Loucy (cell line): Measurements from ENCODE around the gene FZD4.
"Not testable (repeated sequence)": the region's sequence is repeated elsewhere in the genome, so short reads cannot be mapped to it uniquely, and the experiment has no call there.

ENCODE experiments used
- H2AFZ ChIP-seq: fragments of 200-600 bp; sonication (generic); 2 replicates; pipeline ENCODE4 v1.6.0; 2016; ENCODE audit warnings: antibody characterized with exemption, mild to moderate bottlenecking, low read length, moderate library complexity
- H3F3A ChIP-seq: fragments of 200-600 bp; 2 replicates; pipeline ENCODE4 v1.6.0; 2016; ENCODE audit warnings: antibody characterized with exemption, low read depth, mild to moderate bottlenecking
- H3K27me3 ChIP-seq: fragments of 200-600 bp; sonication (generic); 2 replicates; pipeline ENCODE4 v1.6.1; 2014; ENCODE audit warnings: low read length, mild to moderate bottlenecking; ENCODE audit not compliant: insufficient read depth, poor library complexity, severe bottlenecking
- H3K36me3 ChIP-seq: fragments of 200-600 bp; sonication (generic); 2 replicates; pipeline ENCODE4 v1.6.1; 2016; ENCODE audit warnings: low read length; ENCODE audit not compliant: insufficient read depth
- H3K4me1 ChIP-seq: fragments of 200-600 bp; sonication (generic); 2 replicates; pipeline ENCODE4 v1.5.1; 2014; ENCODE audit warnings: low read length, mild to moderate bottlenecking; ENCODE audit not compliant: insufficient read depth, poor library complexity, severe bottlenecking
- H3K4me2 ChIP-seq: fragments of 200-600 bp; sonication (generic); 2 replicates; pipeline ENCODE4 v1.6.0; 2014; ENCODE audit warnings: antibody characterized with exemption, low read length, low read depth, mild to moderate bottlenecking; ENCODE audit not compliant: poor library complexity, severe bottlenecking
- H3K4me3 ChIP-seq: fragments of 200-600 bp; sonication (generic); 2 replicates; pipeline ENCODE4 v1.5.1; 2014; ENCODE audit warnings: low read length, mild to moderate bottlenecking, mixed read lengths; ENCODE audit not compliant: poor library complexity, severe bottlenecking
- H3K79me2 ChIP-seq: fragments of 200-600 bp; sonication (generic); 2 replicates; pipeline ENCODE4 v1.6.1; 2014; ENCODE audit warnings: low read length; ENCODE audit not compliant: insufficient read depth
- H3K9ac ChIP-seq: fragments of 200-600 bp; sonication (generic); 2 replicates; pipeline ENCODE4 v1.6.0; 2014; ENCODE audit warnings: mild to moderate bottlenecking, low read depth, low read length, moderate library complexity; ENCODE audit not compliant: poor library complexity, severe bottlenecking
- H3K9me2 ChIP-seq: fragments of 200-600 bp; sonication (generic); replicated peaks from 2 replicates; pipeline ENCODE4 v1.6.1; 2016; ENCODE audit warnings: low read depth, low read length, mixed read lengths
- H3K9me3 ChIP-seq: fragments of 200-600 bp; sonication (generic); 2 replicates; pipeline ENCODE4 v1.6.1; 2014; ENCODE audit warnings: mild to moderate bottlenecking, antibody characterized with exemption, low read length, low read depth; ENCODE audit not compliant: insufficient read depth
- H4K20me1 ChIP-seq: fragments of 200-600 bp; sonication (generic); 2 replicates; pipeline ENCODE4 v1.6.0; 2014; ENCODE audit warnings: antibody characterized with exemption, low read length, mild to moderate bottlenecking; ENCODE audit not compliant: insufficient read depth, poor library complexity, severe bottlenecking
- EZH2phosphoT487 ChIP-seq: fragments of 200-600 bp; IDR thresholded peaks from 2 replicates; pipeline ENCODE4 v1.6.1; 2018; ENCODE audit warnings: antibody characterized with exemption, mild to moderate bottlenecking, moderate library complexity, borderline replicate concordance
- TF ChIP-seq, protein P1 (sequence below): fragments of 200-600 bp; sonication (generic); conservative IDR thresholded peaks from 2 replicates; pipeline ENCODE4 v1.5.1; 2014; ENCODE audit warnings: mild to moderate bottlenecking, antibody characterized with exemption, low read length

Gene FZD4

DNA sequence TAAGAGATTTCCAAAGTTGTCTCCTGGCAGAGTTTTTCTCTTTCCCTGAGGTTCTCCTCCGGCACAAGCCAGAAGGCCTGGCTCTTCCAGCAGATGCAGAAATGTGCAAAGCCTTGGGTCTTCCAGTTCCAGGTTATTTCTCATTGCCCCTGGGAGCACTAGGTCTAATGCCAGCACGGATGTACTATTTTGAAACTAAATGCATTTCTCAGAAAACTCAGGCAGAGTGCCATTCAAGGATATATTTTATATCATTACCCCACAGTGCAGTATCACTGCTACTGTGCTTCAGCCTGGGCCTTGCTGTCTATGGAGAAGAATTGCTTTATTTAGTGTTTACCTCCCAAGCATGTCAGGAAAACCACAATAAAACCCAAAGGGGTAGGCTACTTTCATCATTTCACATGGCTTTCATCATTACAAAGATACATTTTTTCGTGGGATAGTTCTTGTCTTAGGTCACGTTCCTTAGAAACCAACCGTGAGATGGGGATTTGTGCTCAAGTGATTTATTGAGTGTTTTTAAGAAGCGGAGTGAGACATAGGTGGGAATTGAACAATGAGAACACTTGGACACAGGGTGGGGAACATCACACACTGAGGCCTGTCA, 22.4 kb upstream of the FZD4 start:
- Histone ChIP-seq H3K4me1 (no peaks in the 10 kb centered on the region), H3K9me2 (no peaks in the 10 kb centered on the region), H3K9me3 (peaks cover 4% of the 10 kb centered on the region), H3K79me2 (no peaks in the 10 kb centered on the region), H3K4me2 (no peak overlapping the region), H3K9ac (no peak overlapping the region), H3K4me3 (no peak overlapping the region), H2AFZ (no peak overlapping the region), H4K20me1 (no peaks in the 10 kb centered on the region), H3F3A (no peaks in the 10 kb centered on the region), H3K36me3 (no peaks in the 10 kb centered on the region), H3K27me3 (no peaks in the 10 kb centered on the region)
- TF ChIP-seq, protein P1, sequence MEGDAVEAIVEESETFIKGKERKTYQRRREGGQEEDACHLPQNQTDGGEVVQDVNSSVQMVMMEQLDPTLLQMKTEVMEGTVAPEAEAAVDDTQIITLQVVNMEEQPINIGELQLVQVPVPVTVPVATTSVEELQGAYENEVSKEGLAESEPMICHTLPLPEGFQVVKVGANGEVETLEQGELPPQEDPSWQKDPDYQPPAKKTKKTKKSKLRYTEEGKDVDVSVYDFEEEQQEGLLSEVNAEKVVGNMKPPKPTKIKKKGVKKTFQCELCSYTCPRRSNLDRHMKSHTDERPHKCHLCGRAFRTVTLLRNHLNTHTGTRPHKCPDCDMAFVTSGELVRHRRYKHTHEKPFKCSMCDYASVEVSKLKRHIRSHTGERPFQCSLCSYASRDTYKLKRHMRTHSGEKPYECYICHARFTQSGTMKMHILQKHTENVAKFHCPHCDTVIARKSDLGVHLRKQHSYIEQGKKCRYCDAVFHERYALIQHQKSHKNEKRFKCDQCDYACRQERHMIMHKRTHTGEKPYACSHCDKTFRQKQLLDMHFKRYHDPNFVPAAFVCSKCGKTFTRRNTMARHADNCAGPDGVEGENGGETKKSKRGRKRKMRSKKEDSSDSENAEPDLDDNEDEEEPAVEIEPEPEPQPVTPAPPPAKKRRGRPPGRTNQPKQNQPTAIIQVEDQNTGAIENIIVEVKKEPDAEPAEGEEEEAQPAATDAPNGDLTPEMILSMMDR, result no peak
- no peak for TF ChIP-seq EZH2phosphoT487

DNA sequence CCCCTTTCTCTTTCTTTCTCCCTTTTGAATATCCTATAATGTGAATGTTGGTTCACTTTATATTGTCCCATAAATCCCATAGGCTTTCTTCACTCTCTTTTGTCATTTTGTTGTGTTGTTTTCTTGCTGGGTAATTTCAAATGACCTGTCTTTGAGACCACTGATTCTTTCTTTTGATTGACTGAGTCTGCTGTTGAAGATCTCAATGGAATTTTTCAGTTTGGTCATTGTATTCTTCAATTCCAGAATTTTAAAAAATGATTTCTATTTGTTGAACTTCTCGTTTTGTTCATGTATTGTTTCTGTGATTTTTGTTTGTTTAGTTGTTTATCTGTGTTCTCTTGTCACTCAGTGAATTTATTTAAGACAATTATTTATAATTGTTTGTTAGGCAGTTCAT, 17.5 kb upstream of the FZD4 start:
- Histone ChIP-seq H4K20me1 (no peaks in the 10 kb centered on the region), H3K79me2 (no peaks in the 10 kb centered on the region), H3K4me2 (no peak overlapping the region), H2AFZ (no peak overlapping the region), H3K27me3 (no peaks in the 10 kb centered on the region), H3F3A (no peaks in the 10 kb centered on the region), H3K9me2 (no peaks in the 10 kb centered on the region), H3K9ac (no peak overlapping the region), H3K4me1 (no peaks in the 10 kb centered on the region), H3K36me3 (no peaks in the 10 kb centered on the region), H3K4me3 (no peak overlapping the region), H3K9me3 (peaks cover 4% of the 10 kb centered on the region)
- TF ChIP-seq, protein P1, result no peak
- no peak for TF ChIP-seq EZH2phosphoT487

DNA sequence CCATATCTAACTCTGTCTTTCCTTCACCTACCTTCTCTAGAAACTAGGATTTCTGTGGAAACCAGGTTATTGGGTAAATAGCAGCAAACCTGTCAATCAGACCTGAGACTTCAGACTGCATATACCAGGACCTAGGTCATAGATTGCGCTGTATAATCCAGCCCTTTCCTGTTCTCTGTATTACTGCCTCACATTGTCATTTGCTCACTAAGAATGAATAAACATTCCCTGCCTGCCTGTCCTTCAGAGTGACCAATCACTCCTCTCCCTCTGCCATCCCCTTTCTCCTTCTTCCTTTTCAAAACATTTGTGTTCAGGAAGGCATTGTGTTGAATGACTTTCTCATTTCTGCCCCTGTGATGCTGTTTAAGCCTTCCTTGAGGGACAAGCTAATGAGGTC, 14.1 kb upstream of the FZD4 start:
- no peak overlapping the region for H3K4me3 ChIP-seq
- TF ChIP-seq, protein P1, result no peak
- no peaks in the 10 kb centered on the region for H3K4me1 ChIP-seq
- peaks cover 4% of the 10 kb centered on the region for H3K9me3 ChIP-seq
- H4K20me1 ChIP-seq, result no peaks in the 10 kb centered on the region
- no peaks in the 10 kb centered on the region for H3F3A ChIP-seq
- no peak overlapping the region for H3K4me2 ChIP-seq
- H3K9me2 ChIP-seq, result no peaks in the 10 kb centered on the region
- no peaks in the 10 kb centered on the region for H3K27me3 ChIP-seq
- no peaks in the 10 kb centered on the region for H3K79me2 ChIP-seq
- no peak overlapping the region for H2AFZ ChIP-seq
- no peak overlapping the region for H3K9ac ChIP-seq
- H3K36me3 ChIP-seq, result no peaks in the 10 kb centered on the region

DNA sequence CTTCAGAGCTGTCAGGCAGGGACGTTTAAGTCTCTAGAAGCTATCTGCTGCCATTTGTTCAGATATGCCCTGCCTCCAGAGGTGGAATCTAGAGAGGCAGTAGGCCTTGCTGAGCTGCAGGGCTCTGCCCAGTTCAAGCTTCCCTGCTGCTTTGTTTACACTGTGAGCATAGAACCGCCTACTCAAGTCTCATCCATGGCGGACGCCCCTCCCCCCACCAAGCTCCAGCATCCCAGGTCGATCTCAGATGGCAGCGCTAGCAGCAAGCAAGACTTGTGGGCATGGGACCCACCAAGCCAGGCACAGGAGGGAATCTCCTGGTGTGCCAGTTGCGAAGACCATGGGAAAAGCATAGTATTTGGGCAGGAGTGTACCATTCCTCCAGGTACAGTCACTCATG, 12.4 kb upstream of the FZD4 start:
- not testable (repeated sequence) for H3K9ac ChIP-seq, H3K79me2 ChIP-seq, H3K36me3 ChIP-seq, H3K4me3 ChIP-seq, H3K9me2 ChIP-seq, H3F3A ChIP-seq, H3K9me3 ChIP-seq, H4K20me1 ChIP-seq, H3K27me3 ChIP-seq, H2AFZ ChIP-seq, H3K4me2 ChIP-seq, H3K4me1 ChIP-seq
